ENCODE measurements around the gene CSNK1A1L.

Gene CSNK1A1L

GRCh38 chr13:37105251-37105714 is at the start of gene CSNK1A1L:
CSNK1A1L (minus strand) TSS chr13:37105664; CDS start chr13:37105256, 408 bp downstream.
- no peak for DNase-seq

- no peak for DNase-seq
Measured at GRCh38 chr13:37149380-37149779, 43.9 kb upstream of the CSNK1A1L start.

DNA sequence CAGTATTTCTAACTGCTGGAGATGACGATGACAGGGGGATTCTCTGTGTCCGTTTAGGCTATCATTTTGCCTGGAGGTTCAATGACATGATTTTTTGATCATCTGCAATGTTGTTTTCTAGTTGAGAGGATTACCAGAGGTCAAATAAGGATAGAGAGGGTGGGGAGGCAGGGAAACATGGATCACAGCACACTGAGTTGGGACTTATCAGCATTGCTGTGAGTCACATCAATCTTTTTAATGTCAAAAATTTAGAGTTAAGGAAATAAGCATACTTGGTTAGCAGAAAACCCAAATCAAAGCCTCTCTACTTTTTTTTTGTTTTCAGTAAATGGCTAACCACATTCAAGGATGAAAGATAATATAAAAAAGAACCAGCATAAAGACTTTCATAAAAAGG is 43.0 kb upstream of the CSNK1A1L start:
- no peak for DNase-seq

DNA sequence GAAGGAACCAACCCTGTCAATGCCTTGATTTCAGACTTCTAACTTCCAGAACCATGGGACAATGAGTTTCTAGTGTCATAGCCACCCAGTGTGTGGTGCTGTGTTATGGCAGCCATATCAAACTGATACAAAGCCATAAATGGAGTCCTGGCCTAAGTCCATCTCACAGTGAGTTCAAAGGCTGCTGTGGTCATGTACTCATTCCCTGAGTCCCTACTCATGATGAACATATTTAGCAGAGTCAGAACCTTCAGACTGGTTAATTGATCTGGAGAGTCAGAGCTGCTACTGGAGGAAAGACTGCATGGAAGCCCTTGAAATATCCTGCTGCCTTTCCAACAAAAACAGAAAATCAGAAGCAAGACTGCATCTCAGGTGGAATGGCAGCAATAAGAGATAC is 39.2 kb upstream of the CSNK1A1L start:
- DNase-seq = no peak

DNA sequence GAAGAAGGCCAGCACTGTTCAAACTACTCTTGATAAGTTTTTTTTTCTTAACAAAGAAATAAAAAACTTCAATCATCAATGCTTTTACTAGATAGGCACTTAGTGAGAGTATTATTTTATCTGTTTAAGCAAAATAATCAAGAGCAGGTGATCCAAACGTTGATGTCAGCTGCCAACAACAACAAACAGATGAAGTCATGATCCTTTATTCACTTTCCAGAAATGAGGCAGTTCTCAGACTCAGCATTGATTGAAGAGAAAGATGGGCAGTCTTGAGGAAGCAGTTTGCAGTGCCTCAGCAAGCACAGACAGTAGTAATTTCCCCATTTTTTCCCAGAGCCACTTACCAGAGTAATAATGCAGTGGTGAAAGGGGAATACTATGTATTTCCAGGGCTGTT is 38.4 kb upstream of the CSNK1A1L start:
- DNase-seq = no peak

DNA sequence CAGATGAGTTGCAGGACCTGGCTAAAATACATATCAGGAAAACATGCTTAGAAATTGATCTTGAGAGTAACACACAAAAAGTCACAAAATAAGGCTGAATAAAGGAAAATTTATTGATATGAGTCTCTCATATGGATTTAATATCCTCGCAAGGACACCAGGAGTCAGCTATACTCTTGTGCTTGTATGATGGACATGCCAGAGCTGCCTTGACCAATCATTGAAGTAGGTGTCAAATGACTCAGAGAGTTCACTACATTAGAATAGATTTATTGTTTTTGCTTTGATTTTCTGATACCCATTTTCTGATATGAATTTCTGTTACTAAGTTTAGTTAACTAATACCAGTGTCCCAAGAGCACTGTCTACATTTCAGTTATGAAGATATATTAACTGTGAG is 37.4 kb upstream of the CSNK1A1L start:
- no peak for DNase-seq

DNA sequence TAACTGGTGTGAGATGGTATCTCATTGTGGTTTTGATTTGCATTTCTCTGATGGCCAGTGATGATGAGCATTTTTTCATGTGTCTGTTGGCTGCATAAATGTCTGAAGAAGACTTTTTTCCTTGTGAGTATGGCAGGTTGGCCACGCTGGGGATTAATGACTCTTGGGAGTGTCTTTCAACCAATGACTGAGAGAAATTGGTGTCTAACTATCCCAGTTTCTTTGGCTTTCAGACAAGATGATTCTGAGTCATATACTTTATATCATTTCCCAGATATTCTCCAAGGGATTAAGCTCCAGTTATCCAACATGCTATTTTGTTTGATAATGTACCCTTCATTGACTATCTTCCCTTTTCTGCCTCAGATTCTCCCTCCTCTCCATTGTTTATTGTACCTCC is 35.5 kb upstream of the CSNK1A1L start:
- DNase-seq = peak; percentile 26

- no peak for DNase-seq
Measured at GRCh38 chr13:37139356-37139755, 33.9 kb upstream of the CSNK1A1L start.

- no peak for DNase-seq
Measured at GRCh38 chr13:37138926-37139325, 33.5 kb upstream of the CSNK1A1L start.

GRCh38 chr13:37138169-37138568 is 32.7 kb upstream of the CSNK1A1L start:
- peak; percentile 26 for DNase-seq

DNA sequence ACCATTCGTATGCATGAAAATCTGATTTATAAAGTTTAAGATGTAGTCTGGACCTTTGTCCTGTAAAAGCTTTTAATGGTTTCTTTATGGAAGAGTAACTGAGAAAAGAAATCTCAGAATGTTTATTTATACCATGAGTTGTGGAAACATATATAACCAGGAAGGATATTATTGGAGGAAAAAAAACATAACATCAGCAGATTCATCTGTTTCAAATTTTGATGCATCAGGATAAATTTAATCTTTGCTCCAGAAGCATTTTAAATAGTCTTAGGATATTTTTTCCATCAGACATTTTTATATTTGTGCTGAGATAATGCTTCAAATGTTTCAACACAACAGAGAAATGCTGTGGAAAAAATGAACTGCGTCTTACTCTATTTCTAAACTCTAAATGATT is 31.2 kb upstream of the CSNK1A1L start:
- DNase-seq = no peak

- no peak for DNase-seq
Measured at GRCh38 chr13:37136187-37136586, 30.7 kb upstream of the CSNK1A1L start.

GRCh38 chr13:37134411-37135041 is 29.1 kb upstream of the CSNK1A1L start:
- peak; percentile 78 for DNase-seq

- DNase-seq = no peak
Measured at GRCh38 chr13:37132211-37132610, 26.7 kb upstream of the CSNK1A1L start.

DNA sequence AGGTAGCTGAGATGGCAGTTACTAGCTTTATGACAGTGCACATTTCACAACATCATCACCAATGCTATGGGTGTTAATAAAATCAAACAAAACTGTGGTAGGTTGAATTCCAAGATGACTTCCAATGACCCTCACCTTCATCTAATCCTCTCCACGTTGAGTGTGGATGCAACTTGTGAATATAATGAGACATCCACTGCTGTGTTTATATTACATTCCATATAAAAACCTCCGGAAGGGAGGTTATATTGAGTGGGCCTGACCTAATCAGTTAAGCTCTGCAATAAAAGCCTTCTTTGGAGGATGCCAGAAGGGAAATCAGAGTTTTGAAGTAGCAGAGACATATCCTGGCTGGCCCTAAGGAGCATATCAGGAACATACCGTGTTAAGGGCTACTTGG is 25.6 kb upstream of the CSNK1A1L start:
- DNase-seq = no peak

GRCh38 chr13:37129866-37130265 is 24.4 kb upstream of the CSNK1A1L start:
- no peak for DNase-seq

- peak; percentile 21 for DNase-seq
Measured at GRCh38 chr13:37127691-37128241, 22.3 kb upstream of the CSNK1A1L start.

- no peak for DNase-seq
Measured at GRCh38 chr13:37123337-37123736, 17.9 kb upstream of the CSNK1A1L start.

DNA sequence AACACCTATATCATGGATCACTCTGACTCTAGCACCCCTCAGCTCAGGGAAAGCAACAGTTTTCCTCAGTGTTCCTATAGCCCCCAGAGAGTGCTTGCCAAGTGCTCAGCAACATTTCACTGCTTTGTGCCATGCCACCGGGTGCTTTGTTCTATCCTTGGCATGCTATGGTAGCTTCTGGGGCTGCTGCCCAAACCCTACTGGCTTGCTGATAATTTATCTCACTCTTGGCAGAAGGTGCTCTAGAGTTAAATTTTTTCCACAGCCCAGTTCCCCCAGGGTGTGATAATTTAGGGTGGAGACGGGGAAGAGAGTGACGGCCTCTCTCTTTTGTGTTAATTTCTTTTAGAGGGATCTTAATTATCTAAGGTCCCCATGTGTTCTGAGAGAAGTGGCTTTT is 12.6 kb upstream of the CSNK1A1L start:
- no peak for DNase-seq

- no peak for DNase-seq
Measured at GRCh38 chr13:37114250-37114649, 8.8 kb upstream of the CSNK1A1L start.

GRCh38 chr13:37113534-37113933 is 8.1 kb upstream of the CSNK1A1L start:
- no peak for DNase-seq

- no peak for DNase-seq
Measured at GRCh38 chr13:37109051-37109678, 3.7 kb upstream of the CSNK1A1L start.

DNA sequence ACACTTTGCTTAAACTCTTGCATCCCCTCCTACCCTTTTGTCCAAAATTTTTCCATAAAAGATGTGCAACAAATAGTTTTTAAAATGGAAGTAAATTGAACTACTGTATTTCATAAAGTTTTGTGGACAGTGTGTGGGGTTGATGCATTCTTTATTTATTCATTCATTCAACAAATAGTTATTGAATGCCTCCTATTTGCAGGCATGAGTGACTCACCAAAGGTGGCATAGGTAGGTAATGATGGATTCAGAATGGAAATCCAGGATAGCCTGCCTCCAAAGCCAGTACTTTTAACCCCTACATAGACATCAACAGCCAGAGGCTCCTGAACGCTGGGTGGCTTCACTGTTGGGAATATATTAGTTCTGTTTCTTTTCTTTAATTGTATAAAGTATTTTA is 2.4 kb upstream of the CSNK1A1L start:
- DNase-seq = no peak

DNA sequence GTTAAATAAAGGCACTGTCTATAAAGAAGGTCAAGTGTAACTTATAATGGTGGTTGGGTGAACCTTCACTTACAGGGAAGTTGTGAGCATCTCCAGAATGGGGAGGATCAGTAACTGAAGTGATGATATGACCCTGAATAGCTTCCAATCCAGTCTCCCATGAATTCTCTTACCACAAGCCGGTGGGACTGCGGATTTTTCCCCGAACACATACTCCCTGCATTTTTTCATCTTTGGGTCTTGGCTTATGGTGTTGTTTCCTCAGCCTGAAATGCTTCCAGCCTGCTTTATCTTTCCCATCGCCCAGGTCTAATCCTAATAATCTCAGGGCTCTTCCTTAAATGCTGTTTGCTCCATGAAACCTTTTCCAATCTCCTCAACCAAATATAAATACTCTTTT is 2.0 kb upstream of the CSNK1A1L start:
- DNase-seq = no peak

DNA sequence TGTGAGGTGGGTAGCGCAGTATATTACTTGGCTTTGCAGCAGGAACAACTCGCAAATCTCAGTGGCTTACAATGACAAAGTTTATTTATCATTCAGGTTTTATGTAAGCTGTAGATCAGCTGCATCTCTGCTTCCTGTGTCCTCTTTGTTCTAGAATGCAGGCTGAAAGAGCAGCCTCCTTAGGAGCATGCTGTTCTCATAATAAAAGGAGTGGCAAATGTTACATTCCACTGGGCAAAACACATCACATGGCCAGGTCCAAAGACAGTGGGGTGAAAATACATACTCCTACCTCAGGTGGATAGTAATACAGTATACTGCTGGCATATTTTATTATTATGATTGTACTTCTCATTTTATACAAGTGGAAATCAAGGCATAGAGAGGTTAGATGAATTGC is 1.2 kb upstream of the CSNK1A1L start:
- no peak for DNase-seq
